Esophagus muscularis mucosa (tissue), 4 donors: ENCODE data around the gene C17orf67. TPM values are rescaled to one million over a fixed set of nuclear protein-coding genes. Genes with fewer than 3 reads are reported as not detected.

Experiments used
- DNase-seq: peaks from one replicate; pipeline ENCODE4 v3.0.0-alpha.2; 2017; ENCODE audit errors: extremely low spot score
- H3K27ac ChIP-seq, 4 donors: fragments of 200-600 bp; sonication (generic); replicated peaks in 1 of 4; 1 replicate in 3 of 4; 2 replicates in 1 of 4; pipeline ENCODE4 v1.5.1; 2016 to 2019; ENCODE audit warnings: mild to moderate bottlenecking in 1 of 4
- H3K27me3 ChIP-seq, 4 donors: fragments of 200-600 bp; sonication (generic); one replicate each; pipeline versions ENCODE4 v1.5.1 to v1.6.0; 2016 to 2019
- H3K36me3 ChIP-seq, 4 donors: fragments of 200-600 bp; sonication (generic); one replicate each; pipeline ENCODE4 v1.5.1; 2016 to 2019
- H3K4me1 ChIP-seq, 4 donors: fragments of 200-600 bp; sonication (generic); one replicate each; pipeline ENCODE4 v1.5.1; 2016 to 2019
- H3K4me3 ChIP-seq, 4 donors: fragments of 200-600 bp; sonication (generic); 1 replicate in 2 of 4; 2 replicates in 2 of 4; pipeline ENCODE4 v1.5.1; 2016 to 2019; ENCODE audit warnings: mild to moderate bottlenecking in 4 of 4, moderate library complexity in 1 of 4
- H3K9me3 ChIP-seq, 4 donors: fragments of 200-600 bp; sonication (generic); 1 replicate in 3 of 4; 2 replicates in 1 of 4; pipeline ENCODE4 v1.5.1; 2016 to 2019
- EP300 ChIP-seq: sonication (generic); formaldehyde crosslinking; IDR thresholded peaks from one replicate; pipeline ENCODE4 v1.6.1; 2017; ENCODE audit warnings: antibody characterized with exemption
- POLR2A ChIP-seq: fragments of 450-650 bp; IDR thresholded peaks from one replicate; pipeline ENCODE4 v1.6.1; 2017; ENCODE audit warnings: antibody characterized with exemption, moderate library complexity, mild to moderate bottlenecking, low read depth
- POLR2AphosphoS5 ChIP-seq, 2 donors: sonication (generic); formaldehyde crosslinking; IDR thresholded peaks; one replicate each; pipeline ENCODE4 v1.6.1; 2017; ENCODE audit warnings: antibody characterized with exemption in 2 of 2
- whole genome bisulfite sequencing: methylation state at CpG from one replicate; pipeline ENCODE4 v1.1.5; 2018; 5-methylcytosine and 5-hydroxymethylcytosine counted together
- intact Hi-C: fragments of 100-400 bp; cut with DNase I; formaldehyde crosslinking; loops from one replicate; pipeline ENCODE4 v1.15.1; 2023
- total RNA-seq, 4 donors: library from RNA; depleted of rRNA; stranded (reverse); fragments of >200 nt; gene quantifications; one replicate each; pipeline versions ENCODE4 v1.1.0 to v1.2.1, GENCODE V29; 2016
- TF ChIP-seq, protein P1 (sequence below), 3 experiments: fragments of 200-600 bp in 2 of 3; fragments of 450-650 bp in 1 of 3; sonication (generic) in 2 of 3; IDR thresholded peaks; one replicate each; pipeline ENCODE4 v1.5.1; 2017 to 2019; ENCODE audit warnings: antibody characterized with exemption in 3 of 3, mild to moderate bottlenecking in 2 of 3, moderate library complexity in 1 of 3

The C17orf67 gene
- total RNA-seq, 4 donors from 2014 or later, result 0.83 to 4.3 (median 3.6) TPM

DNA sequence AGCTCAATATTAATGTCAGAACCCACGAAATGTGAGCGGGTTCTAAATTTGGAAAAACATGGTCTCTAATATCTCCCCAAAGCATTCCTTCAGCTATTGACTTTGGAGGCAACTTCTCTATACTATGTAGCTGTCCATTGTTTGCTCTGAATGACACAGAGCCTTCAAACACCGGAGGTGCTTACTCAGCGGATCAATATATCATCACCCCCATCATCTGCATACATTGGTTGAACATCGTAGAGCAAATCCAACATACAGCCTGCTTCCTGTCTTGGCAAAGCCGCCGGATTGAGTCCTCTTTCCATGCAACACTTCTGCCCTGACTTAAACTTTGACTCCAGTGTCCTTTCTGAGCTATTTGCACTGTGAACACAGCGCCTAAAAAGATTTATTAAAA, 61.3 kb downstream of the C17orf67 start:
- Histone ChIP-seq H3K4me3 (no peak overlapping the region), H3K27me3 (peaks cover 0 to 18% (median 0%) of the 10 kb centered on the region in 4 donors), H3K36me3 (no peaks in the 10 kb centered on the region), H3K4me1 (no peaks in the 10 kb centered on the region), H3K9me3 (no peaks in the 10 kb centered on the region), H3K27ac (no peak overlapping the region)
- intact Hi-C loops, result no loop called here
- TF ChIP-seq POLR2A, result no peak
- TF ChIP-seq POLR2AphosphoS5 (IDR thresholded peaks at IDR 0.05), result no peak
- no peak for TF ChIP-seq EP300
- TF ChIP-seq, protein P1, sequence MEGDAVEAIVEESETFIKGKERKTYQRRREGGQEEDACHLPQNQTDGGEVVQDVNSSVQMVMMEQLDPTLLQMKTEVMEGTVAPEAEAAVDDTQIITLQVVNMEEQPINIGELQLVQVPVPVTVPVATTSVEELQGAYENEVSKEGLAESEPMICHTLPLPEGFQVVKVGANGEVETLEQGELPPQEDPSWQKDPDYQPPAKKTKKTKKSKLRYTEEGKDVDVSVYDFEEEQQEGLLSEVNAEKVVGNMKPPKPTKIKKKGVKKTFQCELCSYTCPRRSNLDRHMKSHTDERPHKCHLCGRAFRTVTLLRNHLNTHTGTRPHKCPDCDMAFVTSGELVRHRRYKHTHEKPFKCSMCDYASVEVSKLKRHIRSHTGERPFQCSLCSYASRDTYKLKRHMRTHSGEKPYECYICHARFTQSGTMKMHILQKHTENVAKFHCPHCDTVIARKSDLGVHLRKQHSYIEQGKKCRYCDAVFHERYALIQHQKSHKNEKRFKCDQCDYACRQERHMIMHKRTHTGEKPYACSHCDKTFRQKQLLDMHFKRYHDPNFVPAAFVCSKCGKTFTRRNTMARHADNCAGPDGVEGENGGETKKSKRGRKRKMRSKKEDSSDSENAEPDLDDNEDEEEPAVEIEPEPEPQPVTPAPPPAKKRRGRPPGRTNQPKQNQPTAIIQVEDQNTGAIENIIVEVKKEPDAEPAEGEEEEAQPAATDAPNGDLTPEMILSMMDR (IDR thresholded peaks at IDR 0.05), result no peak
- 75% methylated on average over 8 of the region's 8 CpGs for WGBS
- DNase-seq, result no peak

DNA sequence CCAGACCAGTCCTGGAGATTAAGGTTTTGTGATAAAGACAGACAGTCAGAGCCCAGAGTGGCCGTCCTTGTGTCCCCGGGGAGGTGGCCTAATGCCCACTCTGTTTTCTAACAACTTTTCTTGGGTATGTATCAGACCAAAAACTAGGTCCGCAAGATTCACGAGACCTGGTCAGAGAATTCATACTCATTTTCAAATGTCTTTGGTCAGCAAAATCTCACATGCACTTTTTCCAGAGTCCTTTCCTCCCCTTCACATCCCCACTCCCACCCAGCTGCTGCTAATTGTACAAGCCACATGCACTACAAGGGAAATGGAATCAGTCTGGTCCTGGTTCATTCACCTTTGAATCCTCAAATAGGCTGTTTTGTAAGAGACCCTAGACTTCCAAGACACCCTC, 61.7 kb downstream of the C17orf67 start:
- no peak overlapping the region for H3K27ac ChIP-seq
- DNase-seq, result no peak
- H3K9me3 ChIP-seq, result no peaks in the 10 kb centered on the region
- peaks cover 0 to 13% (median 0%) of the 10 kb centered on the region in 4 donors for H3K27me3 ChIP-seq
- intact Hi-C loops, result no loop called here
- WGBS, result 89% methylated on average over 4 of the region's 4 CpGs
- no peak for TF ChIP-seq POLR2A
- no peak for TF ChIP-seq EP300
- TF ChIP-seq, protein P1 (IDR thresholded peaks at IDR 0.05), result no peak
- TF ChIP-seq POLR2AphosphoS5 (IDR thresholded peaks at IDR 0.05), result no peak
- no peaks in the 10 kb centered on the region for H3K36me3 ChIP-seq
- H3K4me1 ChIP-seq, result no peaks in the 10 kb centered on the region
- no peak overlapping the region for H3K4me3 ChIP-seq

DNA sequence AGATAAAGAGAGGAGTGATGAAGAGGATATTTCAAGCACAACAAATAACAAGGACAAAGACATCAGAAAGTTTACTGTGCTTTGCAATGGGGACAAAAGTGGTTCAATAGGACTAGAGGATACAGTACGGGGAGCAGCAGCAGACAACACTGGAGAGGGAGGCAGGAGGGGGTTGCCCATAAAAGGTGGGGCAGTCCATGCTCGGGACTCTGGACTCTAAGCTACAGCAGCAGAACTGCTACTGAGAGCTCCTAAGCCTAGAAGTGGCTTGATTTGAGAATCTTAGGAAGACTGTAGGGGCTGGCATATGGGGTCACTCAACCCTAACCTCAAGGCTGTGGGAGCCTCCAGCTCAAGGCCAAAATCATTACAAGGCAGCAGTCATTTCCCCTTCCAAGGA, 62.2 kb downstream of the C17orf67 start:
- WGBS, result 79% methylated on average over 2 of the region's 2 CpGs
- DNase-seq, result no peak
- intact Hi-C loops, result no loop called here

DNA sequence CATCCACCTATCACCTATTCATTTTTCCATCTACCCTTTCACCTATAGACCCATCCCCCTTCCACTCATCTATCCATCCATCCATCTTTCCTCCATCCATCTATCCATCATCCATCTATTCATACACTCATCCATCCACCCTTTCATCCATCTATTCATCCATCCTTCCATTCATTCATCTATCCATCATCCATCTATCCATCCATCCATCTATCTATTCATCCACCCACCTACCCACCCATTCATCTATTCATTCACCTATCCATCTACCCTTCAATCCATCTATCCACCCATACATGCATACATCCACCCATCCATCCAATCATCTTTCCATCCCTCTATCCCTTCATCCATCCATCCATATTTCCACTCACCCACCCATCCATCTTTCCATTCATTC, 63.3 kb downstream of the C17orf67 start:
- no peak for DNase-seq
- peaks cover 0 to 10% (median 0%) of the 10 kb centered on the region in 4 donors for H3K27me3 ChIP-seq
- no peaks in the 10 kb centered on the region for H3K9me3 ChIP-seq
- no peaks in the 10 kb centered on the region for H3K36me3 ChIP-seq
- H3K4me3 ChIP-seq, result no peak overlapping the region
- no peak overlapping the region for H3K27ac ChIP-seq
- H3K4me1 ChIP-seq, result no peaks in the 10 kb centered on the region
- intact Hi-C loops, result no loop called here
- TF ChIP-seq EP300 (no peak), POLR2A (no peak), POLR2AphosphoS5 (IDR thresholded peaks at IDR 0.05) (no peak)
- TF ChIP-seq, protein P1 (IDR thresholded peaks at IDR 0.05), result no peak

More for the DNA sequence above, 62.2 kb downstream of the C17orf67 start:
- Histone ChIP-seq H3K27me3 (peaks cover 0 to 9% (median 0%) of the 10 kb centered on the region in 4 donors), H3K27ac (no peak overlapping the region), H3K4me3 (no peak overlapping the region), H3K4me1 (no peaks in the 10 kb centered on the region), H3K9me3 (no peaks in the 10 kb centered on the region), H3K36me3 (no peaks in the 10 kb centered on the region)
- TF ChIP-seq POLR2A, result no peak
- TF ChIP-seq POLR2AphosphoS5 (IDR thresholded peaks at IDR 0.05), result no peak
- TF ChIP-seq, protein P1 (IDR thresholded peaks at IDR 0.05), result no peak
- no peak for TF ChIP-seq EP300

DNA sequence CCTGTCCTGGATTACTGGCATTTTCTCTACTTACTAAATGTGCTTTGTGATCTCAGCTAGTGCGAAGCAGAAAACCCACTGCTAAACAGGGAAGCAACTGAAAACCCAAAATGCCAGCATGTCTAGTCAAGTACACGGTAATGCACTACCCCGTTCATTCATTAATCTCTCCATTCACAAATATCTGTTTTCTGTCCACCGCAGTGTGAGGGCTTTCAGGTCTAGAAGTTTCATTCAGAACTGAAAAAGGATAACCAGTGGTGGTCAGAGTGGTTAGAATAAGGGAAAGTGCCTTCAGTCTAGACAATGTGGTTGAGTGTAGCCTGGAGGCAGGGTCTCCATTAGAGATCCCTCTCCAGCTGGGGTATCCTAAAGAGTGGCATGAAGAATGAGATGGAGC, 68.3 kb downstream of the C17orf67 start:
- WGBS, result 87% methylated on average over 4 of the region's 4 CpGs
- Histone ChIP-seq H3K27me3 (peaks cover 0 to 6% (median 0%) of the 10 kb centered on the region in 4 donors), H3K36me3 (no peaks in the 10 kb centered on the region), H3K4me1 (no peaks in the 10 kb centered on the region), H3K4me3 (no peak overlapping the region), H3K9me3 (no peaks in the 10 kb centered on the region), H3K27ac (no peak overlapping the region)
- TF ChIP-seq POLR2AphosphoS5 (IDR thresholded peaks at IDR 0.05) (no peak), POLR2A (no peak), EP300 (no peak)
- TF ChIP-seq, protein P1 (IDR thresholded peaks at IDR 0.05), result no peak
- intact Hi-C loops, result loop anchor here (10.0 kb wide), 1 partner anchor 61 kb away; no protein-coding TSS in a partner anchor
- no peak for DNase-seq
